Skeletal muscle cell (primary cell): ENCODE results near the gene AGAP1.

Experiments
- DNase-seq: peaks from one replicate; pipeline ENCODE4 v3.0.0-alpha.2; 2010; ENCODE audit warnings: low read depth
- H3K4me3 ChIP-seq: 2 replicates; pipeline ENCODE4 v1.5.1; 2011; ENCODE audit warnings: low read depth, mild to moderate bottlenecking, control low read depth, low read length, moderate library complexity

AGAP1 gene

GRCh38 chr2:235611756-235612155 lies 117.9 kb downstream of the AGAP1 start:
- no peak overlapping the region for H3K4me3 ChIP-seq
- DNase-seq: no peak

GRCh38 chr2:235612181-235612950 lies 118.5 kb downstream of the AGAP1 start:
- H3K4me3 ChIP-seq: no peak overlapping the region
- no peak for DNase-seq

GRCh38 chr2:235613649-235614048 lies 119.8 kb downstream of the AGAP1 start:
- no peak overlapping the region for H3K4me3 ChIP-seq
- DNase-seq: no peak

GRCh38 chr2:235614176-235614860 lies 120.5 kb downstream of the AGAP1 start:
- no peak for DNase-seq
- no peak overlapping the region for H3K4me3 ChIP-seq

GRCh38 chr2:235614900-235615712 lies 121.3 kb downstream of the AGAP1 start:
- no peak overlapping the region for H3K4me3 ChIP-seq
- peak; percentile 79 for DNase-seq

DNA sequence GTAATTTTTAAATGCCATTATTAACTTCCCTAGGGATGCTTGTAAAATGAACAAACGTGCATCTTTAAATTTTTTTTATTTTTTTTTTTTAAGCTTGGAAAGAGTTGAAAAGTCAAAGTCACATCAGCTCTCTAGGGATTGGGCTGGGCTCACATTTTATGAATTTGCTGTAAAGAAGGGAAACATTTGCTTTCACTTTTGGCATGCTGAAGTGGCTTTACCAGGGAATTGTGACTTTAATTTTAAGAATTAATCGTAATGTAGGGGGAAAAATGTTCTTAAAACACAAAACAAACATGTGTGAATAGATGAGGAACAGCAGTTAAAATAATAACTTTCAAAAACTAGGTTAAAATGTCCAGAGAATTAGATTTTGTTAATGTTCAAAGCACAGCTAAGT lies 123.0 kb downstream of the AGAP1 start:
- peak; percentile 30 for DNase-seq
- H3K4me3 ChIP-seq: no peak overlapping the region

- peak; percentile 25 for DNase-seq
- no peak overlapping the region for H3K4me3 ChIP-seq
These were observed 124.2 kb downstream of the AGAP1 start for GRCh38 chr2:235618039-235618438.

DNA sequence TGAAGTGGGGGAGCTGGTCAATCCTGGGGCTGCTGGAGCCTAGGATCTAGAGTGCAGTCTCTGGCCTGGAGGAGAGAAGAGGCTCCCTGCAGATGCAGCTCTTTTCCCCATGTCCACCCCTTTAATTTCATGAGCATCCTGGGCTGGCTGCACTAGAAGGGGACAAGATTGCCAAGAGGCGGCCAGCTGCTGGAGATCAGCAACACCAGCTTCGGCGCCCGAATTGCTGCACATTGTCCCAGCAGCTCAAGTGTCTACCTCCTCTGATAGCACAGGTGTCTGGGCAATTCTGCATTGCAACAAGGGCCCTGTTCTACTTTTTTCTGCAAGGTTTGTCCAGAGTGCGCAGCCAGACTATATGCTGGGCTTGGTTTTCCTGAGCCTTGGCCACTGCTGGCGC lies 125.7 kb downstream of the AGAP1 start:
- H3K4me3 ChIP-seq: no peak overlapping the region
- DNase-seq: no peak

DNA sequence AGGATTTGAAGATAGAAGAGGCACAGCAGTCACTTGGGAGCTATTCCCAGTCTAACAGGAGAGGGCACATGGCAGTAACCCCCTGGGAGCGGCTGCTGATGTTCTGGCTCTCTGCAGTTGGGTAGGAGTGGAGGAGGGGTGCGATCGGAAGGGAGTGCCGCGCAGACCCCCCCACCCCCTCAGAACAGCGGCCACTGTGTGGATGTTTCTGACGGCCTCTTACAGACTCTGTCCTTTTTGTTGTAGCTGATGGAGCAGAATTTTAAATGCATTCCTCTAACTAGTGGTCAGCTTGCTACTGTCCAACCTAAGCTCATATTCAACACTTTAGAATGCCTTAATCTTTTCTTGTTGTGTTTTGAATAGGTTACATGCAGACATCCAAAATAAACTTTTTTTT lies 127.9 kb downstream of the AGAP1 start:
- DNase-seq: no peak
- H3K4me3 ChIP-seq: no peak overlapping the region

GRCh38 chr2:235623111-235623510 lies 129.3 kb downstream of the AGAP1 start:
- no peak for DNase-seq
- H3K4me3 ChIP-seq: no peak overlapping the region

GRCh38 chr2:235623752-235624151 lies 129.9 kb downstream of the AGAP1 start:
- H3K4me3 ChIP-seq: no peak overlapping the region
- no peak for DNase-seq

DNA sequence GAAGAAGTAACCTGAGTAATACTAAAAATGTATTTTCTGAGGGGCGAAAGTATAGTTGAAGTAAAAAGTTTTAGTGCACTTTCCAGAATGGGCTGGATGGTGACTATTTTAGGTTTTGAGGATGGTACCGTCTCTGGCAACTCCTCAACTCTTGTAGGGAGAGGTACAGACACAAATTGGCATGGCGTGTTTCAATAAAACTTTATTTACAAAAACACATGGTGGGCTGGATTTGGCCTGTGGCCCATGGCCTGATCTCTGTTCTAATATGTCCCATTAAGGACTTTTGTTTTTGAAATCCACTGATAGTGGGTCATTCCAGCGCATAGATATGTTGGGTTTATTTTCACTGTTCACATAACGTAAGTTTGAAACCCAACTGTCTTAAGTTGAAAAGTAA lies 132.8 kb downstream of the AGAP1 start:
- DNase-seq: no peak
- no peak overlapping the region for H3K4me3 ChIP-seq

DNA sequence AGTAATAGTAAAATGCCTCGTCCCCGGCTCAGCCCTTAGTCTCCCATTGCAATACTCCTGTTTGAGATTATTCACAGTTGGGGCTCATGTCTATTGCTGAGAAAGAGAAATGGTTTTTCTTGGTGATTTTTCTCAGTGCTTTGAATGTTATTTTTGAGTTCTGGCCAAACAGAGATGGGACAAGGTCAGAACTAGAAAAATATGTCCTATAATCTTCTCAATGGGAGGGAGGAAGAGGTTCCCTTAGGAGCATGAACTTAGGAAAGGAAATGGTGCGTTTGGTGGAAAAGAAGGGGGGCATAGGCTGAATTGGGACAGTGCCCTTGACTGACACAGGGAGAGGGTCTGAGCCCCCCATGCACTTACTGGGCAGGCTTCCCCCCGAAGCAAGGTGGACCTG lies 133.8 kb downstream of the AGAP1 start:
- no peak for DNase-seq
- H3K4me3 ChIP-seq: no peak overlapping the region

DNA sequence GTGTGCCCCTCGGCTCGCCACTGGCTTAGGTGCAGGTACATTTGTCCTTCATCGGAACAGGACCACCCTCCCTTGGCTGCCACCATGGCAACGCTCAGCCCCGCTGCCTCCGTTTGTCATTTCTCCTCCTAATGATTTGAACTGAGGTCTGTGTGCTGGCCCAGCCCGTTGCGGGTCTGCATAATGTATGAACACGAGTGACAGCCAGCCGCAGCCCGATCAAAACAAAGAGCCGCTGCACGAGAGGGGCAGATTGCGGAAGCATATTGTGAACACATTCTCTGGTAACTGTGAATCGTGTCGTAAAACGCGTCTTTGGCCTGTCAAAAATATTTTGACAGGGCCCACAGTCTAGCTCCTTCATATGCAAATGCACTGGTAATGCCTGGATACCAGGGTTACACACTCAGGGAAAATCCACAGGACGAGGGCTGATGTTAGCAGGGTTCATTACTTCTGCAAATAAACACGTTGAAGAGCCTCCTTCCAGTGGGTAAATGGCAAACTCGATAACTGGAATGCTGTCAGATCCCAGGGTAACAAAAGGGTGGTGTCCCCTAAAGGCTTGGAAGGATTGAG lies 137.0 kb downstream of the AGAP1 start:
- DNase-seq: no peak
- no peak overlapping the region for H3K4me3 ChIP-seq

DNA sequence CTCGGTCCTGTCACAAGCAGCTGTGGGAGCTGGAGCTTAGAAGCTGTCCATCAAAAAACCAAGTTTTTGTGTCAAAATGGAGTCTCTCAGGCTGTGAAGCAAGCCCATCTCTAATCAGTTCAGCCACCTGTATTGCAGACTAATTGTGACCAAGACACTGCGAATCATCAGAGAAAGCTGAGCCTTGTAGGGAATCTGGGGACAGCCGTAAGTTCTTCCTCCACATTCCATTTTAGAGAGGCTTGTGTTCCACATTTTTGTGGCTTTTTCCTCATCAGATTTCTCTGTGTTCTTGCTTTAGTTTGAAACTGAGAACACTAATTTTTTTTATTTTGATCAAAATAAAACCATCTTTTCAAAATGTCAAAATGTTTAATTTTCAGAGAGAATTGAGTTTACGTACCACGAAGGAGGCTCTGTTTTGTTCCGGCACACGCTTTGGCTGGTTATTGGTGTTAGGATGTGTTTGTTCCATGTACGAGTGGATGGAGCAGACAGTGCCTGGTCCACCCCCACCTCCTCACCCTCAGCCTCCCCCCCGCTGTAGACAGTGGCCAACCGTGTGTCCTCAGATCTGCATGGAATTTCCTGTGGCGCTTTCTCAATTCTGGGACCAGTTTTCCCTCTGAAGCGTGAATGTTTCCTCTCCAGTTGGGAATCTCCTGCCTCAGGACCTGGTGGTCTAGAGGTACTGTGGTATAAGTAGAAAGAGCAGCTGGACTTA lies 140.8 kb downstream of the AGAP1 start:
- DNase-seq: no peak
- H3K4me3 ChIP-seq: no peak overlapping the region

DNA sequence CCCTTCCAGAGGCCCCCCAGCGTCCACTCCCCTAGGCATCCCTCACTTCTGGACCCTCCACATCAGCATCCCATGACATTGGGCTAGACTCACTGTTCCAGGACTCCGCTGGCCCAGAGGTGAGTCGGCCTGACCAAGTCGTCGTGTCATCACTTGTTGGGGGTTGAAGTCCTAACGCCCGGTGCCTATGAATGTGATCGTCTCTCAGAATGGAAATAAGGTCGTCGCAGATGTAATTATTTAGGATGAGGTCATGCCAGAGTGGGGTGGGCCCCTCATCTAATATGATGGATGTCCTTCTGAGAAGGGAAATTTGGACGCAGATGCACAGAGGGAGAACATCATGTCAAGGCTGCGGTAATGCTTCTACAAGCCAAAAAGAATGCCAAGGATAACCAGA lies 142.7 kb downstream of the AGAP1 start:
- DNase-seq: no peak
- no peak overlapping the region for H3K4me3 ChIP-seq

DNA sequence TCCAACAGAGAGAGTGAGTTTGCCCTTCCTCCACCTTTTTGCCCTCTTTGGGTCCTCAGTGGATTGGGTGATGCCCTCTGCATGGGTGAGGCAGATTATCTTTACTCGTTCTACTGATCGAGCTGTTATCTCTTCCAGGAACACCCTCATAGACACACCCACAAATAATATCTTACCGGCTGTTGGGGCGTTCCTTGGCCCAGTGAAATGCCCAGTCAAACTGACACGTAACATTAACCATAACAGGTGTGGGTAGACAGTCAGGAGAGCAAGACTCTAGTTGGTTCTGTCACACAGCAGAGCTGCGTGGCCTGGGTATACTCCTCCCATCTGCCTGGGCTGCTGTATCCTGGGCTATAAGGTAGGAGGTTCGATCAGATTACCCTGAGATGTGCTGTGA lies 144.1 kb downstream of the AGAP1 start:
- no peak for DNase-seq

GRCh38 chr2:235638541-235639427 lies 144.9 kb downstream of the AGAP1 start:
- no peak overlapping the region for H3K4me3 ChIP-seq

More for the DNA sequence above, 144.1 kb downstream of the AGAP1 start:
- no peak overlapping the region for H3K4me3 ChIP-seq

DNA sequence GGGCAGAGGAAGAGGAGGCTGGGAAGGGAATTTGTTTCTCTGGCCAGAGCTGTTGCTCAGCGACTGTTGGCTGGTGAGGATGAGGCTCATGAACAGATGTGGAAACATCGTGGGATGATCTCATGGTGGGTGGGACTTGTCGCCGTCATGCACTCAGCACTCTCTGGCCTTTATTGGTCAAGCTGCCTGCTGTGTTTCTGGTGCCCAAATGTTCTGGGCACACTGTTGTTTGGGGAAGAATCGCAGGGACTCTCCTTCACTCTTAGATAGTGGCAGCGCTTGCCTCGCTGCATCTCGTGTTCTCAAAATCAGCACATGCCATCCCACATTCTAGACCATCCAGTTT lies 145.6 kb downstream of the AGAP1 start:
- no peak overlapping the region for H3K4me3 ChIP-seq
- DNase-seq: peak; percentile 81

More at GRCh38 chr2:235638541-235639427, 144.9 kb downstream of the AGAP1 start:
- no peak for DNase-seq
